Thoracic aorta (tissue), 2 donors: ENCODE results near the gene DLL4. TPM values are rescaled to one million over a fixed set of nuclear protein-coding genes. Genes with fewer than 3 reads are reported as not detected.

ENCODE experiments used
- ATAC-seq: fragments of 150-250 bp; one replicate; pipeline ENCODE4 v1.8.0; 2017; ENCODE audit warnings: low read depth; ENCODE audit not compliant: insufficient number of reproducible peaks, low FRiP score
- DNase-seq: peaks from one replicate; pipeline ENCODE4 v3.0.0-alpha.2; 2020; ENCODE audit warnings: low spot score
- H3K27ac ChIP-seq, 2 donors: fragments of 200-600 bp; sonication (generic); 1 replicate in 1 of 2; 2 replicates in 1 of 2; pipeline ENCODE4 v1.5.1; 2016; ENCODE audit warnings: mild to moderate bottlenecking in 2 of 2, moderate library complexity in 2 of 2
- H3K27me3 ChIP-seq: fragments of 200-600 bp; sonication (generic); replicated peaks from 2 replicates; pipeline ENCODE4 v1.6.0; 2016; ENCODE audit warnings: mild to moderate bottlenecking; ENCODE audit not compliant: insufficient read depth
- H3K36me3 ChIP-seq: fragments of 200-600 bp; sonication (generic); one replicate; pipeline ENCODE4 v1.5.1; 2016
- H3K4me1 ChIP-seq, 2 donors: fragments of 200-600 bp; sonication (generic); 1 replicate in 1 of 2; 2 replicates in 1 of 2; pipeline versions ENCODE4 v1.5.1 to v1.6.0; 2016; ENCODE audit warnings: low read depth in 2 of 2, mild to moderate bottlenecking in 1 of 2; ENCODE audit not compliant: control insufficient read depth in 1 of 2
- H3K4me3 ChIP-seq: fragments of 200-600 bp; sonication (generic); 2 replicates; pipeline ENCODE4 v1.5.1; 2016; ENCODE audit warnings: mild to moderate bottlenecking
- H3K9me3 ChIP-seq: fragments of 200-600 bp; sonication (generic); 2 replicates; pipeline ENCODE4 v1.5.1; 2016
- CTCF ChIP-seq: fragments of 200-600 bp; sonication (generic); IDR thresholded peaks from one replicate; pipeline ENCODE4 v1.5.1; 2019; ENCODE audit warnings: antibody characterized with exemption
- total RNA-seq, 2 donors: library from RNA; depleted of rRNA; stranded (reverse); fragments of >200 nt; gene quantifications; one replicate each; pipeline versions ENCODE4 v1.1.0 to v1.2.3, GENCODE V29; 2016

The DLL4 gene
- total RNA-seq, 2 donors from 2014 or later = 6.2 to 13.0 TPM

DNA sequence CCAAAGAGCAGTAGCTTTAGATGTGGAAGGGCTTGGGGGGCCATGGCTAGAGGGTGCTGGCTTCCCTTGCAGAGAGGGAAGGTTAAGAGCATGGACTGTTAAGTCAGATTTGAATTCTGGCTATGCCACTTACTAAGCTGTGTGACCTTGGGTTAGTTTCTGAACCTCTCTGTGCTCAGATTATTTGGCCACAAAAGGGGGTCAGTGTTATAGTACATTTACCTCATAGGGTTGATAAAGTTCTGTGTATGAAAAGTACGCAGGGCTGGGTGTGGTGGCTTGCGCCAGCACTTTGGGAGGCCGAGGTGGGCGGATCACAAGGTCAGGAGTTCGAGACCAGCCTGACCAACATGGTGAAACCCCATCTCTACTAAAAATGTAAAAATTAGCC is 28.1 kb upstream of the DLL4 start:
- no peak overlapping the region for H3K27ac ChIP-seq
- no peaks in the 10 kb centered on the region for H3K9me3 ChIP-seq
- no peak for DNase-seq
- H3K27me3 ChIP-seq = no peaks in the 10 kb centered on the region
- no peak overlapping the region for H3K4me3 ChIP-seq
- peaks cover 10 to 12% of the 10 kb centered on the region in 2 donors for H3K4me1 ChIP-seq
- TF ChIP-seq CTCF = no peak
- peaks cover 27% of the 10 kb centered on the region for H3K36me3 ChIP-seq
- no peak for ATAC-seq

DNA sequence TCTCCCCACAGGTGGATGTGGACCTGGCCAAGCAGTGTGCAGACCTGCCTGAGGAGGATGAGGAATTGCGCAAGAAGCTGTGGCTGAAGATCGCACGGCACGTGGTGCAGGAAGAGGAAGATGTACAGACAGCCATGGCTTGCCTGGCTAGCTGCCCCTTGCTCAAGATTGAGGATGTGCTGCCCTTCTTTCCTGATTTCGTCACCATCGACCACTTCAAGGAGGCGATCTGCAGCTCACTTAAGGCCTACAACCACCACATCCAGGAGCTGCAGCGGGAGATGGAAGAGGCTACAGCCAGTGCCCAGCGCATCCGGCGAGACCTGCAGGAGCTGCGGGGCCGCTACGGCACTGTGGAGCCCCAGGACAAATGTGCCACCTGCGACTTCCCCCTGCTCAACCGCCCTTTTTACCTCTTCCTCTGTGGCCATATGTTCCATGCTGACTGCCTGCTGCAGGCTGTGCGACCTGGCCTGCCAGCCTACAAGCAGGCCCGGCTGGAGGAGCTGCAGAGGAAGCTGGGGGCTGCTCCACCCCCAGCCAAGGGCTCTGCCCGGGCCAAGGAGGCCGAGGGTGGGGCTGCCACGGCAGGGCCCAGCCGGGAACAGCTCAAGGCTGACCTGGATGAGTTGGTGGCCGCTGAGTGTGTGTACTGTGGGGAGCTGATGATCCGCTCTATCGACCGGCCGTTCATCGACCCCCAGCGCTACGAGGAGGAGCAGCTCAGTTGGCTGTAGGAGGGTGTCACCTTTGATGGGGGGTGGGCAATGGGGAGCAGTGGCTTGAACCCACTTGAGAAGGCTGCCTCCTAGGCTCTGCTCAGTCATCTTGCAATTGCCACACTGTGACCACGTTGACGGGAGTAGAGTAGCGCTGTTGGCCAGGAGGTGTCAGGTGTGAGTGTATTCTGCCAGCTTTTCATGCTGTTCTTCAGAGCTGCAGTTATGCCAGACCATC is 26.3 kb upstream of the DLL4 start:
- no peaks in the 10 kb centered on the region for H3K27me3 ChIP-seq
- no peak overlapping the region for H3K4me3 ChIP-seq
- no peak for TF ChIP-seq CTCF
- ATAC-seq = no peak
- no peak overlapping the region for H3K27ac ChIP-seq
- DNase-seq = no peak
- H3K36me3 ChIP-seq = peaks cover 23% of the 10 kb centered on the region
- peaks cover 20 to 26% of the 10 kb centered on the region in 2 donors for H3K4me1 ChIP-seq
- H3K9me3 ChIP-seq = no peaks in the 10 kb centered on the region

GRCh38 chr15:40904552-40905201 is 24.5 kb upstream of the DLL4 start:
- H3K27ac ChIP-seq = peak overlapping the region; percentile 34 to 96

DNA sequence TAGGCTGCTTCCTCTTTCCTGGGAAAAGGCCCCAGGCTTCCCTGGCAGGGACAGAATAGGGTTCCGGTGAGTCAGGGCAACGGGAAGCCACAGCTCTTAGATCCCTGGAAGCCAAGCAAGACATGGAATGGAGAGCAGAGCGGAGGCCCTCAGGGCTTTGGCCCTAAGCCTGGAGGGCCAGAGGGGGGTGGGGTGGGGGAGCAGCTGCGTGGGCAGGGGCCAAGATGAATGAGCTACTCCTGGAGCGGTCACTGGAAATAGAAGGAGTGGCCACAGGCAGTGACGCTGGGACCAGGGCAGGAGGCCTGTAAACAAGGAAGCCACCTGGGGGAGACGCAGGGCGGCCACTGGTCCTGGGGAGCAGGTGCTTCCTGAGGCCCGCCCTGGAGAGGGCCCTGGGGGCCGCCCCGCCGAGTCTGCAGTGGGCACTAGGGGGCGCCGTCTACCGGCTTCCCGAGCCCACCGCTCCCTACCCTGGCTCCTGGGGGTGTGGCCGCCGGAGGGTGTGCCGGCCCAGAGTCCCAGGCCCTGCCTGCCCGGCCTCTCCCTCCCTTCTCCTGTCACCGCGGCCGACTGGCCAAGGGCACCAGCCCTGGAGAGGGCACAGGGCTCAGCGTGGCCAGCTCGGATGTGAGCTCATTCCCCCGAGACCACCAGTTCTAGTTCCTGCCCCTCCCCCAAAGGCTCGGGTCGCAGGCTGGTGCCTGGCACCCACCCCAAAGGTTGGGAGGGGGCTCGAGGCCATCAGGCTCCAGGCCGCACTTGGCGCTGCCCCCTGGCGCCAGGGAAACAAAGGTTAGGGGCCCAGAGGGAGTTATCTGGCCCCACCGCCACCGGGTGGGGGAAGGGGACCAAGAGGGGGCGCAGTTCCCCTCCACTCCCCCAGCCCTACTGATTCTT is 22.8 kb upstream of the DLL4 start:
- Histone ChIP-seq H3K27ac (peak overlapping the region; percentile 88 to 96), H3K4me3 (peak overlapping the region; percentile 76), H3K9me3 (no peaks in the 10 kb centered on the region), H3K4me1 (peaks cover 20 to 26% of the 10 kb centered on the region in 2 donors), H3K36me3 (peaks cover 7% of the 10 kb centered on the region), H3K27me3 (no peaks in the 10 kb centered on the region)
- ATAC-seq (peak; percentile 68), DNase-seq (peak; percentile 71)
- TF ChIP-seq CTCF = peak; percentile 81

More at GRCh38 chr15:40904552-40905201, 24.5 kb upstream of the DLL4 start:
- Histone ChIP-seq H3K27me3 (no peaks in the 10 kb centered on the region), H3K4me1 (peaks cover 20 to 26% of the 10 kb centered on the region in 2 donors), H3K4me3 (no peak overlapping the region), H3K9me3 (no peaks in the 10 kb centered on the region), H3K36me3 (peaks cover 18% of the 10 kb centered on the region)
- TF ChIP-seq CTCF = no peak
- ATAC-seq = no peak
- no peak for DNase-seq
